Measurements from ENCODE around the gene ATAD2B.
A peak's percentile ranks its signal among the peaks of the same experiment; 100 is the strongest.

The ATAD2B gene

DNA sequence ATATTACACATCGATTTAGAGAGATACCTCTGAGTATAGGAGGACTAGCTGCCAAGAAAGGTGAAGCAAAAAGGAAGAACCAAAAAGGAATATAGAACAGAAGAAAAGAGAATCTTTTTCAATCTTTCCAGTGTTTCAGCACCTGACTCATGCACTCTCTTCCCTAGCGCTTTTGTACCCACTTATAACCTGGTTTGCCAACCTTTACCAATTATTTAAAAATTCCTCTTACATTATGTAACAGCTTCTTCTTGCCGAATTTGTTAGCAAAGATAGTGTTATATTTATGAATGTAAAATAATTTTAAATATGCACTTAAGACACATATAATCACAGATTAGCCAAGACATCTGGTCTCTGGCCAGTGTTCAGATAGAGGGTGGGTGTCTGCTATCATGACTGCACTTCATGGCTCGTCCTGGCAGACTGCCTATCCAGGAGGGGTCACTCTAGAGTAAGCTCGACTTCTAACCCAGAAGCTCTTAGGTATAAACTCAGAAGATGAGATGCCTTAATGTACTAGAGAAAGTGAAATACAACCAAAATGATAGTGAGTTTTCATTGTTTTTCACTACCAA is 122.9 kb downstream of the ATAD2B start:
- Histone ChIP-seq H3K9ac (ENCODE audit: low read length) (no peak overlapping the region), H3K27me3 (replicated peaks; ENCODE audit: insufficient read depth, low read length) (no peaks in the 10 kb centered on the region), H3K27ac (ENCODE audit: low read length) (no peak overlapping the region), H2AFZ (ENCODE audit: low read length) (no peak overlapping the region), H3K9me3 (replicated peaks; ENCODE audit: insufficient read depth, low read length) (no peaks in the 10 kb centered on the region), H3K4me1 (ENCODE audit: low read length) (no peaks in the 10 kb centered on the region), H4K20me1 (ENCODE audit: insufficient read depth, low read length) (no peaks in the 10 kb centered on the region), H3K36me3 (replicated peaks; ENCODE audit: insufficient read depth, low read length) (no peaks in the 10 kb centered on the region), H3K9me2 (replicated peaks; ENCODE audit: insufficient read depth, low read length) (no peaks in the 10 kb centered on the region), H3K4me2 (ENCODE audit: low read depth, low read length) (no peak overlapping the region), H3K4me3 (ENCODE audit: low read length) (no peak overlapping the region), H3K79me2 (ENCODE audit: low read length) (no peaks in the 10 kb centered on the region), H3F3A (ENCODE audit: insufficient read depth, low read length) (no peaks in the 10 kb centered on the region)
- TF ChIP-seq CTCF (IDR thresholded peaks at IDR 0.05; ENCODE audit: low read length): peak; percentile 20
- no peak for TF ChIP-seq EZH2 (optimal IDR thresholded peaks at IDR 0.05; ENCODE audit: low read depth, low read length)
- DNase-seq: no peak

DNA sequence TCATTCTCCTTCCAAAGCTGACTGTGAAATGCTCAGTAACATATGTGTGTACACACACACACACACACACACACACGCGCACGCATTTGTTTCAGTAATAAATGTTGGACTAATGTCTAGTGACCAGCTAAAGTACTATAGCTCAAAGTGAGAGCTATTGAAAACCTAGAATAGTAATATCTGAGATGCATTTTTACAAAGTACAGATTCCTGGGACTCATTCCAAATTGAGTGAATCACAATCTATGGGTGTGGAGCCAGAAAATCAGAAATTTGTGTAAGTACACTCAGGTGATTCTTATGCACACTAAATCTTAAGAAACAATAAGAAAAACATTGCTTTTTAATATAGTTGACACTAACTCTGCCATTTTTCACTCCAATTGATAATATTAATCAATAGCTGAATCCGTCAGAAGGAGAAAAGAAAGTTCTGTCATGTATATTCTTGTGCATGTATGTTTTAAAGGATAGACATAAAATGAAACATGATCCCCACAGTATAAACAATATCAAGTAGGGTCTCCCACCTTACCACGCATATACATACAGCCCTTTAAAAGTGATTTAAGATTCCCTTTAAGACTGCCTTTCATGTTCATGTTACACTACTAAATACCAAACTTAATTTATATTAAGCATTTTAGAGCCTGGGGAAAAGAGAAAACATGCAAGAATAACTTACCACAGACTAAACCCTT is 123.5 kb downstream of the ATAD2B start:
- no peak overlapping the region for H3K27ac ChIP-seq (ENCODE audit: low read length)
- no peaks in the 10 kb centered on the region for H3K9me2 ChIP-seq (replicated peaks; ENCODE audit: insufficient read depth, low read length)
- H3K27me3 ChIP-seq (replicated peaks; ENCODE audit: insufficient read depth, low read length): no peaks in the 10 kb centered on the region
- no peak overlapping the region for H3K4me2 ChIP-seq (ENCODE audit: low read depth, low read length)
- no peaks in the 10 kb centered on the region for H3F3A ChIP-seq (ENCODE audit: insufficient read depth, low read length)
- H3K9me3 ChIP-seq (replicated peaks; ENCODE audit: insufficient read depth, low read length): no peaks in the 10 kb centered on the region
- DNase-seq: no peak
- no peaks in the 10 kb centered on the region for H4K20me1 ChIP-seq (ENCODE audit: insufficient read depth, low read length)
- H3K36me3 ChIP-seq (replicated peaks; ENCODE audit: insufficient read depth, low read length): no peaks in the 10 kb centered on the region
- no peak overlapping the region for H2AFZ ChIP-seq (ENCODE audit: low read length)
- H3K4me1 ChIP-seq (ENCODE audit: low read length): no peaks in the 10 kb centered on the region
- no peaks in the 10 kb centered on the region for H3K79me2 ChIP-seq (ENCODE audit: low read length)
- no peak overlapping the region for H3K9ac ChIP-seq (ENCODE audit: low read length)
- no peak overlapping the region for H3K4me3 ChIP-seq (ENCODE audit: low read length)
- TF ChIP-seq CTCF (IDR thresholded peaks at IDR 0.05; ENCODE audit: low read length): no peak
- TF ChIP-seq EZH2phosphoT487 (IDR thresholded peaks at IDR 0.05; ENCODE audit: low read length): no peak
- no peak for TF ChIP-seq EZH2 (optimal IDR thresholded peaks at IDR 0.05; ENCODE audit: low read depth, low read length)

DNA sequence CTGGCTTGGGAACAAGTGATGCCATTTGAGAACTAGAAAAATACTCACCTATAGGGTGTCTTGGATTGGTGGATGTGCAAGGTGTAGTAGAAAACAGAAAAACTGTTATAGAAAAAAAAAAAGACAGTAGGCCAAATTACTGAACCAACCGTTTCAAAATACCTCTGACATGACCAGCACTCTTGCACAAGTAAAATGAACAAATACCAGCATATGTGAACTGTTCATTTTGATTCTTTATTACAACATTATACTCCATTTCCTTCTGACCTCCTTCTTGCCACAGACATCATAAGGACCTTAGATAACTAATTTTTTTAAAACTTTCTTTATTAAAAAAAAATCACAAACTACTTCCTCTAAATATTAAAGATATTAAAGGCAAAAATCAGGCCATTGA is 125.5 kb downstream of the ATAD2B start:
- Histone ChIP-seq H3K9ac (ENCODE audit: low read length) (no peak overlapping the region), H3K79me2 (ENCODE audit: low read length) (no peaks in the 10 kb centered on the region), H2AFZ (ENCODE audit: low read length) (no peak overlapping the region), H3K4me3 (ENCODE audit: low read length) (no peak overlapping the region), H3F3A (ENCODE audit: insufficient read depth, low read length) (no peaks in the 10 kb centered on the region), H3K9me3 (replicated peaks; ENCODE audit: insufficient read depth, low read length) (no peaks in the 10 kb centered on the region), H3K27ac (ENCODE audit: low read length) (no peak overlapping the region), H3K4me1 (ENCODE audit: low read length) (no peaks in the 10 kb centered on the region), H3K4me2 (ENCODE audit: low read depth, low read length) (no peak overlapping the region), H3K9me2 (replicated peaks; ENCODE audit: insufficient read depth, low read length) (no peaks in the 10 kb centered on the region), H3K27me3 (replicated peaks; ENCODE audit: insufficient read depth, low read length) (no peaks in the 10 kb centered on the region), H3K36me3 (replicated peaks; ENCODE audit: insufficient read depth, low read length) (no peaks in the 10 kb centered on the region), H4K20me1 (ENCODE audit: insufficient read depth, low read length) (no peaks in the 10 kb centered on the region)
- TF ChIP-seq EZH2phosphoT487 (IDR thresholded peaks at IDR 0.05; ENCODE audit: low read length) (no peak), EZH2 (optimal IDR thresholded peaks at IDR 0.05; ENCODE audit: low read depth, low read length) (no peak), CTCF (IDR thresholded peaks at IDR 0.05; ENCODE audit: low read length) (no peak)
- DNase-seq: no peak
